ENCODE measurements around the gene PAX9.

PAX9 gene

DNA sequence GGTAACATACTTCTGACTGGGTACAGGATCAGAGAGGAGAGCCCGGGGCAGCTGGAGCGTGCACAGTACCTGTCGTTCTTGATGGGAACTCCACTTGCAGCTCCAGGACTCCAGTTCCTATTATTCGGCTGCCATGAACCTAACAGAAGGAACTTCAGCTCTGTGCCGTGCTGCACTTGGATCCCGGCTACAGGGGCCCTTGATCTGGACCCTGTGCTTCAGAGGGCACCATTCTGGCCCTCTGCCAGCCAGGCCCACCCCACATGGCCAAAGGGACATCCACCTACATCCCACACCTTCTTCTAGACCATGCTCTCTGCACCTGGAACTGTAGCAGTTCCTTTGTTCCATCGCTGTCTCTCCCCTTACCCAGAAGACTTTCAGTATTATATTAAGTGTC, 58.2 kb downstream of the PAX9 start:
- Histone ChIP-seq H3K9ac (ENCODE audit: low read length) (no peak overlapping the region), H3K9me3 (ENCODE audit: insufficient read depth, low read length) (no peaks in the 10 kb centered on the region), H3K4me3 (ENCODE audit: insufficient read depth, low read length, poor library complexity, severe bottlenecking) (no peak overlapping the region), H3K9me2 (replicated peaks; ENCODE audit: insufficient read depth, low read length) (no peaks in the 10 kb centered on the region), H3K27ac (ENCODE audit: low read depth, low read length) (no peak overlapping the region), H3F3A (ENCODE audit: insufficient read depth) (no peaks in the 10 kb centered on the region), H3K27me3 (ENCODE audit: low read length) (no peaks in the 10 kb centered on the region), H3K4me2 (ENCODE audit: low read depth, low read length, poor library complexity, severe bottlenecking) (no peak overlapping the region), H3K36me3 (ENCODE audit: low read length) (no peaks in the 10 kb centered on the region), H2AFZ (ENCODE audit: low read depth, low read length, severe bottlenecking) (no peak overlapping the region), H3K79me2 (ENCODE audit: insufficient read depth, low read length) (no peaks in the 10 kb centered on the region), H4K20me1 (ENCODE audit: low read depth, low read length) (no peaks in the 10 kb centered on the region)
- TF ChIP-seq, protein P1, sequence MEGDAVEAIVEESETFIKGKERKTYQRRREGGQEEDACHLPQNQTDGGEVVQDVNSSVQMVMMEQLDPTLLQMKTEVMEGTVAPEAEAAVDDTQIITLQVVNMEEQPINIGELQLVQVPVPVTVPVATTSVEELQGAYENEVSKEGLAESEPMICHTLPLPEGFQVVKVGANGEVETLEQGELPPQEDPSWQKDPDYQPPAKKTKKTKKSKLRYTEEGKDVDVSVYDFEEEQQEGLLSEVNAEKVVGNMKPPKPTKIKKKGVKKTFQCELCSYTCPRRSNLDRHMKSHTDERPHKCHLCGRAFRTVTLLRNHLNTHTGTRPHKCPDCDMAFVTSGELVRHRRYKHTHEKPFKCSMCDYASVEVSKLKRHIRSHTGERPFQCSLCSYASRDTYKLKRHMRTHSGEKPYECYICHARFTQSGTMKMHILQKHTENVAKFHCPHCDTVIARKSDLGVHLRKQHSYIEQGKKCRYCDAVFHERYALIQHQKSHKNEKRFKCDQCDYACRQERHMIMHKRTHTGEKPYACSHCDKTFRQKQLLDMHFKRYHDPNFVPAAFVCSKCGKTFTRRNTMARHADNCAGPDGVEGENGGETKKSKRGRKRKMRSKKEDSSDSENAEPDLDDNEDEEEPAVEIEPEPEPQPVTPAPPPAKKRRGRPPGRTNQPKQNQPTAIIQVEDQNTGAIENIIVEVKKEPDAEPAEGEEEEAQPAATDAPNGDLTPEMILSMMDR (IDR thresholded peaks at IDR 0.05; ENCODE audit: insufficient read depth, low read length, poor library complexity, severe bottlenecking): no peak
- no peak for TF ChIP-seq EZH2phosphoT487 (conservative IDR thresholded peaks at IDR 0.05; ENCODE audit: low read length)

DNA sequence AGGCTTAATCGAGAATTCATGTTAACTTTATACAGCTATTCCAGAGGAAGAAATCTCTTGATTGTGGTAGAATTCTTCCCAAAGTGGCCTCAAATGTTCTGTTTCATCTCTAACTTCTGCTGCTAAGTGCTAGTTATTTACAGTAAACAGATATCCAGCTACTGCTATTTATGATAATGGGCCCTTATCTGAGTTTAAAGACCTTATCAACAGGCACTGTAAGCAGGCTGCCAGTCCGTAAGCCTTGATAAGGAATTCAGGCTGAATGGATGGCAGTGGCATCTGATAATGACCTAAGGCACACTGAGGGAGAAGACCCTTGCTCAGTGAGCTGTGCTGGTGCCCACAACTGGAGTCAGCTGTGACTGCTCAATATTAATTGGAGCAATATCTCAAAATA, 59.0 kb downstream of the PAX9 start:
- no peak overlapping the region for H3K27ac ChIP-seq (ENCODE audit: low read depth, low read length)
- no peaks in the 10 kb centered on the region for H3K79me2 ChIP-seq (ENCODE audit: insufficient read depth, low read length)
- TF ChIP-seq EZH2phosphoT487 (conservative IDR thresholded peaks at IDR 0.05; ENCODE audit: low read length): no peak
- TF ChIP-seq, protein P1 (IDR thresholded peaks at IDR 0.05; ENCODE audit: insufficient read depth, low read length, poor library complexity, severe bottlenecking): no peak
- no peak overlapping the region for H2AFZ ChIP-seq (ENCODE audit: low read depth, low read length, severe bottlenecking)
- H3K27me3 ChIP-seq (ENCODE audit: low read length): no peaks in the 10 kb centered on the region
- H3K9me3 ChIP-seq (ENCODE audit: insufficient read depth, low read length): no peaks in the 10 kb centered on the region
- H4K20me1 ChIP-seq (ENCODE audit: low read depth, low read length): no peaks in the 10 kb centered on the region
- no peak overlapping the region for H3K4me3 ChIP-seq (ENCODE audit: insufficient read depth, low read length, poor library complexity, severe bottlenecking)
- no peaks in the 10 kb centered on the region for H3K36me3 ChIP-seq (ENCODE audit: low read length)
- no peak overlapping the region for H3K9ac ChIP-seq (ENCODE audit: low read length)
- H3K9me2 ChIP-seq (replicated peaks; ENCODE audit: insufficient read depth, low read length): no peaks in the 10 kb centered on the region
- no peak overlapping the region for H3K4me2 ChIP-seq (ENCODE audit: low read depth, low read length, poor library complexity, severe bottlenecking)
- H3F3A ChIP-seq (ENCODE audit: insufficient read depth): no peaks in the 10 kb centered on the region

DNA sequence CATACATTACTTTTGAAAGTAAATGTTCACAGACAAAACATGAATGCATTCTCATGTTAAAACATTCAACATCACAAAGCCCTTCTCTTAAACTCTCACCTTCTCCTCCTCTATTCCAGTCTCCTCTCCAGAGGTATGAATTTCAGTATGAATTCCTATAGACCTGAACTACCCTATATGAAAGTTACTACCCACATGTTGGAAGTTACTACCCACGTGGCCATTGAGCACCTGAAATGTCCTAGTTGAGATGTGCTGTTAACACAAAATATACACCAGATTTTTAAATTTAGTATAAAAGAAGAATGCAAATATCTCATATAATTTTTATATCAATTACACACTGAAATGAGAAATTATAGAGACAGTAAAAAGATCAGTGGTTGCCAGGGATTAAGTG, 60.2 kb downstream of the PAX9 start:
- no peaks in the 10 kb centered on the region for H3K36me3 ChIP-seq (ENCODE audit: low read length)
- no peak overlapping the region for H3K27ac ChIP-seq (ENCODE audit: low read depth, low read length)
- no peak for TF ChIP-seq EZH2phosphoT487 (conservative IDR thresholded peaks at IDR 0.05; ENCODE audit: low read length)
- TF ChIP-seq, protein P1 (IDR thresholded peaks at IDR 0.05; ENCODE audit: insufficient read depth, low read length, poor library complexity, severe bottlenecking): no peak
- no peak overlapping the region for H3K9ac ChIP-seq (ENCODE audit: low read length)
- H2AFZ ChIP-seq (ENCODE audit: low read depth, low read length, severe bottlenecking): no peak overlapping the region
- H3F3A ChIP-seq (ENCODE audit: insufficient read depth): no peaks in the 10 kb centered on the region
- no peaks in the 10 kb centered on the region for H3K79me2 ChIP-seq (ENCODE audit: insufficient read depth, low read length)
- H3K4me3 ChIP-seq (ENCODE audit: insufficient read depth, low read length, poor library complexity, severe bottlenecking): no peak overlapping the region
- H3K4me2 ChIP-seq (ENCODE audit: low read depth, low read length, poor library complexity, severe bottlenecking): no peak overlapping the region
- no peaks in the 10 kb centered on the region for H3K9me2 ChIP-seq (replicated peaks; ENCODE audit: insufficient read depth, low read length)
- H3K9me3 ChIP-seq (ENCODE audit: insufficient read depth, low read length): no peaks in the 10 kb centered on the region
- H4K20me1 ChIP-seq (ENCODE audit: low read depth, low read length): no peaks in the 10 kb centered on the region
- no peaks in the 10 kb centered on the region for H3K27me3 ChIP-seq (ENCODE audit: low read length)

All from SU-DHL-6 (cell line).